CD4-positive, alpha-beta T cell treated with Interleukin-15 for 4 hours (primary cell): ENCODE measurements around the gene APLNR.

Experiments used
- DNase-seq: peaks from one replicate; pipeline ENCODE4 v3.0.0-alpha.2; 2020; ENCODE audit warnings: low spot score

APLNR gene

GRCh38 chr11:57217053-57217452, 20.0 kb downstream of the APLNR start:
- DNase-seq, result no peak

DNA sequence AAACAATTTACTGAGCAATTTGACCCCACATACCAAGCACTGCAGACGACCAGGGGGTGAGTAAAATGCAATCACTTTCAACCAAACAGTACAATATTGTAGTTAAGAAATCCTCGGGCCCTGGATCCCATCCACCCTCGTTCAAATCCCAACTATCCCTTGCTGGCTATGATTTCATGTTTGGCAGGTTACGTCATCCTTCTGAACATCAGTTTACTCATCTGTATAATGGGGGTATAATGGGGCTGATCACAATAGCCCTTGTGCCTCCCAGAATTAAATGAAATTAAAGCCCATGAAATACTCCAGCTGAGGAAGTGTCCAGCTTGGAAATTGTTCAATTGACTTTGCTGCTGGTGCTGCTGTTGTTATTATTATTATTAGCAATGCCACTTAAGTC, 20.6 kb downstream of the APLNR start:
- no peak for DNase-seq

- DNase-seq, result no peak
These were observed 22.6 kb downstream of the APLNR start for GRCh38 chr11:57214494-57214893.

- no peak for DNase-seq
These were observed 23.0 kb downstream of the APLNR start for GRCh38 chr11:57214098-57214417.

DNA sequence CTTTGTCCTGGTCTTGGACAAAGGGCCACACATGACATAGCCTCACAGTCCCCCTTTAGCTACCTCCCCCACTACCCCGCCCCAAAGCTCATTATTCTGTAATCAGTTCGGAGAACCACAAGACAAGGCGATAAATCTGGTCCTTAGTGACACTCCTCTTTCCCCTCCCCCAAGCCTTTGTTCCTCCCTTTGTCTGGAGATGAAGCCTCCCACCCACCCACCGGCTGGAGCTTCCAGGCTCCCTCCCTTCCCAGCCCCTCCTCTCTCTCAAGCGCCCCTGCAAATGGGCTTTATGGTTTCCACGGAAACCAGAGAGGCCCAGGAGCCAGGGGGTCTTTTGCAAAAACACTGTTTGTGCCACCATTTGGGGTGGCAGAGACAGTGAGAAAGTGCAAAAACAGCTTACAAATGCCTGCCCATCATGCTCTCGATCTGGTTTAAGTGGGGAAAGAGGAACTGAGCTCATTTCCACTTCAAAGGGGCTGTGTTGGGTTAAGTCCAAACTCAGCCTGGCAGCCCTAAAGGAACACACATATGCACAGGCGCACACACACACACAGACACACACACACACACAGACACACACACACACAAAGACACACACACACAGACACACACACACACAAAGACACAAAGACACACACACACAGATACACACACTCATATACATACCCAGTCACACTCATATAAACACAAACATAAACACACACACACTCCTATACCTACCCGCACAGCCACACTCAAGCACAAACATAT, 23.5 kb downstream of the APLNR start:
- DNase-seq, result no peak

DNA sequence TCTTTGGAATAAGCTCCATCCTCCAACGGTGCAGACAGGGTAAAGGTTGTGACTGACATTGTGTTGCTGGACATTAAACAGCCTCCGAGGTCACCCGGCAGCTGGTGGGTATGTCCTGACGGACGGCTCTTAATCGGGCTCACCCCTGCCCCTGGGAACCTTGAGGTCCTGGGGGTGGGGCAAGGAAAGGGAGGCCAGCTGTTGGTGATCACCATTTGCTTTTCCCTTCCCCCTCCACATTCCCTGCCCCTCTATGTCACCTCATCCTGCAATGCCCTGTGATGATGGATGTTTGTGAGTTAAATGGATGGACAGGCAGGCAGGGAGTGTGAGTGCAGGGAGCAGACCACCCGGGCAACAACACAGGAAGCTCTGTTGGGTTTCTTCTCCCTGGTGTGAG, 26.3 kb downstream of the APLNR start:
- no peak for DNase-seq

DNA sequence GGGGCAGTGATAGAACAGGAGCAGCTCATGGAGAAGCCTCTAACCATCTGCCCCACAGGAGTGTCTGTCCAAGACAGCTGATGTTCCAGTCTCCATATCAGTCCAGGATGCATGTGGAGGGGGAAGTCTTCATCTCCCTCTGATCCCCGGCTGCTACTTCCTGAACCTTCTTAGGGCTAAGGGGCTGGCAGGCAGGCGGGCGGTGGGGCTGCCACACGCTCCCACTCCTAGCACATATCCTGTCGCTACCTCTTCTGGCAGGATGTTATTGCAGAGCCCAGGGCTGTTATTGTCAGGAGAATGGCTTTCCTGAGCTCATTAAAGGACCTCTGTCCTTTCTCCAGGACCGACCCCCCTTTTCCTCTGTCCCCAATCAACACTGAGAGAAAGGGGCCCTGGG, 29.9 kb downstream of the APLNR start:
- no peak for DNase-seq

DNA sequence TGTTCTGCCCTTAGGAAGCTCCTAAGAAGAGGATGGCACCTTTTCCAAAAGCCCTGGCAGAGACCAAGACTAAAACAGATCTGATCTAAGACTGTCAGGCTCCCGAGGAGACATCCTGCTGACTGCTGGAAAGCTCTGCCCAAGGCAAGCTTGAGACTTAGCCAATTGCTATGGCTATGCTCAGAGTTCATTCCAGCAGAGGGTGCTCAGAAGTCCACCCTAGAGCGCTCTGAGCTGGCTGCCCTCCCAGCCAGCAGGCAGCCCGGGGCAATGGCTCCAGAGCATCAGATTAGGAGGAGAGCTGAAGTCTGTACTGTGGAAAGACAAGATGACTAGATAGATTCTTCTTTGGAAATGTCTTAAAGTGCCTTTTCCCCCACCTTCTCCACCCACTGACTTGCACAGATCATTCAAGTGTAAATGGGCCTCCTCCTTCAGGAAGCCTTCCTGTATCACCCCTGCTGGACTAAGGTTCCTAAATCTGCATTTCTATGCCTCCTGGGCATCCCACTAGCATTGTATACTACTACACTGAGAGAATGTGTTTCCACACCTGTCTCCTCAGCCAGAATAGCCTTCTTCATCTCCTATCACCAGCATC, 31.9 kb downstream of the APLNR start:
- no peak for DNase-seq

- no peak for DNase-seq
These were observed 33.1 kb downstream of the APLNR start for GRCh38 chr11:57203882-57204480.

GRCh38 chr11:57203359-57203758, 33.7 kb downstream of the APLNR start:
- no peak for DNase-seq

DNA sequence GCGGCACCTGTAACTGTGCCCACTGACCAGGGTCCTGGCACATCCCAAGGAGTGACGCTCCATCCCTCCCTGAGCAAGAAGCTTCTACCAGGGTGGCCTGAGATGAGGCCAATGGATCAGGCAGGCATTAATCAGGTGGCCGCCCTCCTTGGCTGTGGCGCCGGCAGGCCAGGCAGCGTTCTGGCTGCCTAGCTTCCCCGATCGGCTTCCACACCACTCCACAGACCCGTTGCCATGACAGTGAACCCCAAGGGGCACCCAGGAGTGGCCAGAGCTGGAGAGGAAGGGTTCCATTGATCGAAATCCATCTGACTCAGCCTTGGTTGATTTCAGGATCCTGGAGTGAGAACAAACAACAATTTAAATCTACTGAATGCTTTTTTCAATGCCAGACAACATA, 34.8 kb downstream of the APLNR start:
- no peak for DNase-seq

- no peak for DNase-seq
These were observed 36.1 kb downstream of the APLNR start for GRCh38 chr11:57200917-57201316.

DNA sequence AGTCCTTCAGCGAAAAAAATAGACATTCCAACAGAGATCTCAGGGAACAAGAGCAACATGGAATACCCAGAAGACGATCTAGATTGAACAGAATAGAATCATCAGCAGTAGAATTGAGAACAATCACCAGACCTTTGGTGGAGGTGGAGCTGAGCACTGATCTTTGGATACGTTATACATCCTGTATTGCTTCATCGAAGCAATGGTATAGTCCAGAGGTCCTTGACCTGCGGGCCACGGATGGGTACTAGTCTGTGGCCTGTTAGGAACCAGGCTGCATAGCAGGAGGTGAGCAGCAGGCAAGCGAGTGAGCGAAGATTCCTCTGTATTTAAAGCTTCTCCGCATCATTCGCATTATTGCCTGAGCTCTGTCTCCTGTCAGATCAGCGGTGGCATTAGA, 37.7 kb downstream of the APLNR start:
- no peak for DNase-seq

DNA sequence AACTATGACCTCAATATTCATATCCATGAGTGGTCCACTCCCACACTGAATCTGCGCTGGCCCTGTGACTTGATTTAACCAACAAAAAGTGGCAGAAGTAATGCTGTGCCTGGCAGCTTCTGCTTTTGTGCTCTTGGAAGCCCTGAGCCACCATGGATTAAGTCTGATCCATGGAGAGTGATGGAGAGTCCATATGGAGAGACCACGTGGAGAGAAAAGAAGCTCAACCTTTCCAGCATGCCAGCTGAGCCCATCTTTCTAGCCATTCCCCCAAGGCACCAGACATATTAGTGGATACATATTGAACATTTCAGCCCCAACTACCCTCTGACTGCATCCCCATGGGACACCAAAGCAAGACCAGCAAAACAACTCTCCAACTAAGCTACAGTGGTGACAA, 39.3 kb downstream of the APLNR start:
- no peak for DNase-seq

DNA sequence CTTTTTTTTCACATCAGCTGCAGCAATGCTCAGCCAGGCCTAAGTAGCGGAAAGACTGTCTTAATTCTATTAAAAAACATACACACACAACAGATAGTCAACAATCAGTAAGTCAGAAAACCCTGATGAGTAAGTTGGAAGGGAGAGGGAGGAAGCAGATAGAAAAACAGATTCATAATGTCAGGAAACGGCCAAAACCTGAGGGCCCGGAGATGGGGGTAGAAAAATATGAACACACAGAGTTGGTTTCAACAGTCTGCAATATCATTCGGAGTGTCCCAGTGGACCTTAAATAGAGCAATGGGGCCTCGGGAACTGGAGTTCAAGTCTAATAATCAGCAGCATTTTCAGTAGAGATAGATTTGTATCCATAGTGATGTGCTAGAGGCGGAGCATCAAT, 40.5 kb downstream of the APLNR start:
- DNase-seq, result no peak

GRCh38 chr11:57192316-57192715, 44.7 kb downstream of the APLNR start:
- DNase-seq, result no peak

- no peak for DNase-seq
These were observed 45.5 kb downstream of the APLNR start for GRCh38 chr11:57191311-57192219.

- DNase-seq, result no peak
These were observed 46.5 kb downstream of the APLNR start for GRCh38 chr11:57190548-57190947.
